SKM-1 (cell line): ENCODE measurements around the gene KIF1B.
"Not testable (repeated sequence)": the region's sequence is repeated elsewhere in the genome, so short reads cannot be mapped to it uniquely, and the experiment has no call there.

Experiments
- DNase-seq: peaks from one replicate; lab custom pipeline; 2025; ENCODE audit not compliant: unreplicated experiment; lab: John Stamatoyannopoulos, UW

Gene KIF1B

GRCh38 chr1:10193288-10193687, 17.1 kb upstream of the KIF1B start:
- no peak for DNase-seq

GRCh38 chr1:10195570-10195969, 14.8 kb upstream of the KIF1B start:
- DNase-seq = no peak

- DNase-seq = no peak
Measured at GRCh38 chr1:10196976-10197375, 13.4 kb upstream of the KIF1B start.

- DNase-seq = no peak
Measured at GRCh38 chr1:10200620-10201019, 9.8 kb upstream of the KIF1B start.

- no peak for DNase-seq
Measured at GRCh38 chr1:10204003-10204642, 6.2 kb upstream of the KIF1B start.

- DNase-seq = not testable (repeated sequence)
Measured at GRCh38 chr1:10205206-10205605, 5.2 kb upstream of the KIF1B start.

GRCh38 chr1:10207810-10208209, 2.6 kb upstream of the KIF1B start:
- DNase-seq = no peak

GRCh38 chr1:10208537-10208936, 1.8 kb upstream of the KIF1B start:
- DNase-seq = peak; percentile 64

- DNase-seq = no peak
Measured at GRCh38 chr1:10209590-10209904, 823 bp upstream of the KIF1B start.

GRCh38 chr1:10210841-10211804, 753 bp downstream of the KIF1B start:
- no peak for DNase-seq

GRCh38 chr1:10211805-10212410, 1.5 kb downstream of the KIF1B start:
- no peak for DNase-seq

- DNase-seq = no peak
Measured at GRCh38 chr1:10212476-10212875, 2.1 kb downstream of the KIF1B start.

- DNase-seq = no peak
Measured at GRCh38 chr1:10213186-10213705, 2.9 kb downstream of the KIF1B start.

GRCh38 chr1:10216090-10216749, 5.8 kb downstream of the KIF1B start:
- no peak for DNase-seq

GRCh38 chr1:10217748-10218441, 7.5 kb downstream of the KIF1B start:
- DNase-seq = no peak

GRCh38 chr1:10220200-10220599, 9.8 kb downstream of the KIF1B start:
- no peak for DNase-seq

GRCh38 chr1:10220657-10221056, 10.3 kb downstream of the KIF1B start:
- DNase-seq = not testable (repeated sequence)

GRCh38 chr1:10225573-10225972, 15.2 kb downstream of the KIF1B start:
- DNase-seq = no peak

- DNase-seq = no peak
Measured at GRCh38 chr1:10228528-10228927, 18.2 kb downstream of the KIF1B start.

GRCh38 chr1:10229903-10230302, 19.5 kb downstream of the KIF1B start:
- no peak for DNase-seq

- DNase-seq = no peak
Measured at GRCh38 chr1:10232163-10232562, 21.8 kb downstream of the KIF1B start.
